ENCODE results near the gene MYO1F.

Gene MYO1F

GRCh38 chr19:8498295-8498694, 78.9 kb downstream of the MYO1F start:
- FAIRE-seq: no peak
- TF ChIP-seq POLR2AphosphoS5 (IDR thresholded peaks at IDR 0.05; ENCODE audit: low read depth, low read length) (no peak), TAF1 (IDR thresholded peaks at IDR 0.05; ENCODE audit: borderline replicate concordance, low read depth, low read length) (no peak), POLR2A (IDR thresholded peaks at IDR 0.05; ENCODE audit: low read depth, low read length) (no peak)
- DNase-seq (ENCODE audit: insufficient read length): no peak

GRCh38 chr19:8494158-8494557, 83.1 kb downstream of the MYO1F start:
- DNase-seq (ENCODE audit: insufficient read length) (no peak), FAIRE-seq (no peak)
- TF ChIP-seq POLR2A (IDR thresholded peaks at IDR 0.05; ENCODE audit: low read depth, low read length) (no peak), POLR2AphosphoS5 (IDR thresholded peaks at IDR 0.05; ENCODE audit: low read depth, low read length) (no peak), TAF1 (IDR thresholded peaks at IDR 0.05; ENCODE audit: borderline replicate concordance, low read depth, low read length) (no peak)

DNA sequence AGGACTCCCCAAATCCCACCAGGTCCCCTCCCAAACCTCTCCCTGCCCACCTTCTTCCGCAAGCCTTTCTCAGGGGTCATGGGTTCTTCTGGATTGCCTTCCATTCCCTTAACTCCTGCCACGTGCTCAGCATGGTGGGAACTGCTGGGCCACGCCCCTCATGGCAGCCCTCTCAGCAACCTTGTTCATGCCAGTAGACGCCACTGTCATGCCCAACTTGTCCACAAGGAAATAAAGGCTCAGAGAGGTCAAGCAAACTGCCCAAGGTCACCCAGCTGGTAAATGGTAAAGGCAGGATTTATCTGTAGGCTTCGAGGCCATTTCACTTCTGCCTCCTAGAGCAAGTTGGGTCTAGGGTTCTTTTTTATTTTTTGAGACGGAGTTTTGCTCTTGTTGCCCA, 85.7 kb downstream of the MYO1F start:
- no peak for FAIRE-seq
- no peak for DNase-seq (ENCODE audit: insufficient read length)
- TF ChIP-seq POLR2A (IDR thresholded peaks at IDR 0.05; ENCODE audit: low read depth, low read length): no peak
- no peak for TF ChIP-seq TAF1 (IDR thresholded peaks at IDR 0.05; ENCODE audit: borderline replicate concordance, low read depth, low read length)
- no peak for TF ChIP-seq POLR2AphosphoS5 (IDR thresholded peaks at IDR 0.05; ENCODE audit: low read depth, low read length)

DNA sequence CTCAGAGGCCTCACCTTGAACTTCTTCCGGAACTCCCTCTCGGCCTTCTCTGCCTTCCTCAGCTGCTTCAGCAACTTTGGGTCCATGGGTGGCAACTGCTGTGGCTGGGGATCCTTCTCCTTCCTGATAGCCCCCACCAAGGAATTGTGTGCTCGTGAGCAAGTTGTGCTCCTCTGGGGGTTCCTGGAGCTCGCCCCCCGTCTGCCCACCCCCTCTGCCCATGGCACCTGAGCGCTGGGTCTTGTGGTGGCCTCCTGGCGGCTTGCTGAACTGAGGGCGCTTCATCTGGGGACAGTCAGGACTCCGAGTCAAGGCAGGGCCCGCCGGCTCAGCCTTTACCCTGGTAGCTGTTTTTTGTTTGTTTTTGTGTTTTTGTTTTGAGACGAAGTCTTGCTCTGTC, 86.4 kb downstream of the MYO1F start:
- DNase-seq (ENCODE audit: insufficient read length) (no peak), FAIRE-seq (no peak)
- TF ChIP-seq POLR2A (IDR thresholded peaks at IDR 0.05; ENCODE audit: low read depth, low read length): no peak
- TF ChIP-seq POLR2AphosphoS5 (IDR thresholded peaks at IDR 0.05; ENCODE audit: low read depth, low read length): no peak
- TF ChIP-seq TAF1 (IDR thresholded peaks at IDR 0.05; ENCODE audit: borderline replicate concordance, low read depth, low read length): no peak

GRCh38 chr19:8490395-8490760, 86.9 kb downstream of the MYO1F start:
- TF ChIP-seq POLR2AphosphoS5 (IDR thresholded peaks at IDR 0.05; ENCODE audit: low read depth, low read length): no peak; the same call in 1 of the 2 replicates
- DNase-seq (ENCODE audit: insufficient read length): no peak
- no peak for FAIRE-seq

- DNase-seq (ENCODE audit: insufficient read length): no peak
- TF ChIP-seq POLR2A (IDR thresholded peaks at IDR 0.05; ENCODE audit: low read depth, low read length): 0 out of 2 replicates have a peak, but pooled peaks have one; percentile 23
- no peak for TF ChIP-seq TAF1 (IDR thresholded peaks at IDR 0.05; ENCODE audit: borderline replicate concordance, low read depth, low read length)
- TF ChIP-seq POLR2AphosphoS5 (IDR thresholded peaks at IDR 0.05; ENCODE audit: low read depth, low read length): peak; percentile 49; the same call in 1 of the 2 replicates
- no peak for FAIRE-seq
Observed at GRCh38 chr19:8489561-8490394, 87.5 kb downstream of the MYO1F start.

DNA sequence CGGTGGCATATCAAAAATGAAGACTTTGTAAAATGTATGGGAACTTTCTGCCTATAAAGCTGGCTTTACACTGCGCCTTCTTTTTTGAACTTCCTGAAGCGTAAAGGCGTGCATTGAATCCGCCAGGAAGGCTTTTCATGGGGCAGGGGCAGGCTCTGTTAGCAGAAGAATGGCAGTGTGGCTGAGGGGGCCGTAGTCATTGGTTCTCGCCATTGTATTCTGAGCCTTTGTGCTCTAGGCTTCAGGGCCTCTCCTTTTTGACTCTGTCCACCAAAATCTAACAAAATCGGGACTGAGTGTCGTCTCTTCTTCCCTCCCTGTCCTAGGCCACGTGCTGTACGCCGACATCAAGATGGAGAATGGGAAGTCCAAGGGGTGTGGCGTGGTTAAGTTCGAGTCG, 88.9 kb downstream of the MYO1F start:
- FAIRE-seq: no peak
- no peak for DNase-seq (ENCODE audit: insufficient read length)
- no peak for TF ChIP-seq POLR2A (IDR thresholded peaks at IDR 0.05; ENCODE audit: low read depth, low read length)

DNA sequence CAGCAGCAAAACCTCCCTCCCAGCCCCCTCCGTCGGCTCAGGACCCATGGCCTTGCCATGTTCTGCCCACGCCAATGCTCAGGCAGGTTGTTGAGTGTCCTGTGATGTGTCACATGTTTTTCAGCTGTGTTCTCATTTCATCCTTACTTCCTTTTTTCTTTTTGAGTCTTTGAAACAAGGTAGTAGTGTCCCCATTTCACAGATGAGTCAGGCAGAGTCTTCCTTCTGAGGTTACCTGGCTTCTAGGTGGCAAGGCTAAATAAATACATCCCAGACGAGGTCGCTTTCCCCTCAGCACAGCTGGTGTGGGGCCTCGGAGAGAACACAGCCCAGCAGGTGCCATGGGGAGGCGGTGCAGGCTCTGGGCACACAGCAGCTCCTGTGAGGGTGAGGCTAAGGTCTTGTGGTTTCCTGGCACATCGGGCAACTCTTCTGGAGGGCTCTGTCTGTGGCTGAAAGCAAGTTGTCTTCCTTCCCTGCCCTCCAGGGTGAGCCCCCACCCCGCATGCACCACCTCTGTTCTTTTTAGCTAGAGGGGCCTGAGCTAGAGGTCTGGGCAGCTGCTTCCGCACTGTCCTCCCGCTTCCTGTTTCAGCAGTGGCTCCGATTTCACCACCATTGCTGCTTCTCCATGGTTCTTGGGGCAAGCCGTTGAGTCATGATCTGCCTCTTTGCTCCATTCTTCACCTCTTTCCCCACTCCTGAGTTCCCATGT, 89.9 kb downstream of the MYO1F start:
- FAIRE-seq: no peak

GRCh38 chr19:8486661-8487136, 90.5 kb downstream of the MYO1F start:
- no peak for FAIRE-seq
- DNase-seq (ENCODE audit: insufficient read length): no peak
- TF ChIP-seq POLR2A (IDR thresholded peaks at IDR 0.05; ENCODE audit: low read depth, low read length) (0 out of 2 replicates have a peak, but pooled peaks have one; percentile 13), TAF1 (IDR thresholded peaks at IDR 0.05; ENCODE audit: borderline replicate concordance, low read depth, low read length) (no peak)

More for the DNA sequence above, 89.9 kb downstream of the MYO1F start:
- TF ChIP-seq POLR2A (IDR thresholded peaks at IDR 0.05; ENCODE audit: low read depth, low read length): no peak
- TF ChIP-seq POLR2AphosphoS5 (IDR thresholded peaks at IDR 0.05; ENCODE audit: low read depth, low read length): no peak
- TF ChIP-seq TAF1 (IDR thresholded peaks at IDR 0.05; ENCODE audit: borderline replicate concordance, low read depth, low read length): no peak
- no peak for DNase-seq (ENCODE audit: insufficient read length)

GRCh38 chr19:8485561-8486371, 91.5 kb downstream of the MYO1F start:
- TF ChIP-seq TAF1 (IDR thresholded peaks at IDR 0.05; ENCODE audit: borderline replicate concordance, low read depth, low read length) (no peak), POLR2AphosphoS5 (IDR thresholded peaks at IDR 0.05; ENCODE audit: low read depth, low read length) (no peak), POLR2A (IDR thresholded peaks at IDR 0.05; ENCODE audit: low read depth, low read length) (no peak; the same call in 1 of the 2 replicates)
- FAIRE-seq (no peak), DNase-seq (ENCODE audit: insufficient read length) (no peak)

DNA sequence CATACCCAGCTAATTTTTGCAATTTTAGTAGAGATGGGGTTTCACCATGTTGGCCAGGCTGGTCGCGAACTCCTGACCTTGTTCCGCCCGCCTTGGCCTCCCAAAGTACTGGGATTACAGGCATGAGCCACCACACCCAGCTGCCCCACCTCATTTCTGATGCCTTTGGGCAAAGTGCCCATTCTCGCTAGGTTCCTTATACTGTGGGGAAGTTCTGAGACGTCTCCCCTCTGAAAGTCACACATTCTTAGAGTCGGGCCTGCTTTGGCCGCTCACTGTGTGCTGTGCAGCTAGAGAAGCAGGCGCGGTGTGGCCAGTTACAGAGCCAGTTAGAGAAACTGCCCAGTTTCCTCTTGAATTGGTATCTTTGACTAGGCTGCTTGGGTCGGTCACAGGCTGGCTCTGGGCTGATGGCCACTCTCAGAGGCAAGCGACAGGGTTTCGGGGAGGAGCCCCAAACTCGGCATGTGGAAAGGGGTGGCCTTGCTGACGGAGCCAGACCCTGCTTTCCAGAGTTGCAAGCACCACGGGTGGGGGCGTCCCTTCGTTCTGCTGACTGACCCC, 92.8 kb downstream of the MYO1F start:
- DNase-seq (ENCODE audit: insufficient read length) (no peak), FAIRE-seq (no peak)
- no peak for TF ChIP-seq POLR2A (IDR thresholded peaks at IDR 0.05; ENCODE audit: low read depth, low read length)

All from GM12892 (cell line).